ENCODE measurements around the gene DIS3.
"Not testable (repeated sequence)": the region's sequence is repeated elsewhere in the genome, so short reads cannot be mapped to it uniquely, and the experiment has no call there.

DNA sequence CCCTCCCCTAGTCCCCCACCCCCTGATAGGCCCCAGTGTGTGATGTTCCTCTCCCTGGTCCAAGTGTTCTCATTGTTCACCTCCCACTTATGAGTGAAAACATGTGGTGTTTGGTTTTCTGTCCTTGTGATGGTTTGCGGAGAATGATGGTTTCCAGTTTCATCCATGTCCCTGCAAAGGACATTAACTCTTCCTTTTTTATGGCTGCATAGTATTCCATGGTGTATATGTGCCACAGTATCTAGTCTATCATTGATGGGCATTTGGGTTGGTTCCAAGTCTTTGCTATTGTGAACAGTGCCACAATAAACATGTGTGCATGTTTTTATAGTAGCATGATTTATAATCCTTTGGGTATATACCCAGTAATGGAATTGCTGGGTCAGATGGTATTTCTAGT is 24.8 kb upstream of the DIS3 start:
- not testable (repeated sequence) for TF ChIP-seq EZH2, EZH2phosphoT487 (IDR thresholded peaks at IDR 0.05)
- TF ChIP-seq, protein P1, sequence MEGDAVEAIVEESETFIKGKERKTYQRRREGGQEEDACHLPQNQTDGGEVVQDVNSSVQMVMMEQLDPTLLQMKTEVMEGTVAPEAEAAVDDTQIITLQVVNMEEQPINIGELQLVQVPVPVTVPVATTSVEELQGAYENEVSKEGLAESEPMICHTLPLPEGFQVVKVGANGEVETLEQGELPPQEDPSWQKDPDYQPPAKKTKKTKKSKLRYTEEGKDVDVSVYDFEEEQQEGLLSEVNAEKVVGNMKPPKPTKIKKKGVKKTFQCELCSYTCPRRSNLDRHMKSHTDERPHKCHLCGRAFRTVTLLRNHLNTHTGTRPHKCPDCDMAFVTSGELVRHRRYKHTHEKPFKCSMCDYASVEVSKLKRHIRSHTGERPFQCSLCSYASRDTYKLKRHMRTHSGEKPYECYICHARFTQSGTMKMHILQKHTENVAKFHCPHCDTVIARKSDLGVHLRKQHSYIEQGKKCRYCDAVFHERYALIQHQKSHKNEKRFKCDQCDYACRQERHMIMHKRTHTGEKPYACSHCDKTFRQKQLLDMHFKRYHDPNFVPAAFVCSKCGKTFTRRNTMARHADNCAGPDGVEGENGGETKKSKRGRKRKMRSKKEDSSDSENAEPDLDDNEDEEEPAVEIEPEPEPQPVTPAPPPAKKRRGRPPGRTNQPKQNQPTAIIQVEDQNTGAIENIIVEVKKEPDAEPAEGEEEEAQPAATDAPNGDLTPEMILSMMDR (IDR thresholded peaks at IDR 0.05), result not testable (repeated sequence)

All from neural progenitor cell (in vitro differentiated cells).